Activated CD8-positive, alpha-beta memory T cell treated with anti-CD3 and anti-CD28 coated beads for 4 hours (primary cell): ENCODE data around the gene SLFNL1.

ENCODE experiments used
- DNase-seq, 2 donors: peaks; one replicate each; pipeline ENCODE4 v3.0.0-alpha.2; 2020; ENCODE audit warnings: low read depth in 2 of 2

Gene SLFNL1

GRCh38 chr1:41020109-41020576, 1.4 kb downstream of the SLFNL1 start:
- no peak for DNase-seq

GRCh38 chr1:41019353-41019745, 2.2 kb downstream of the SLFNL1 start:
- DNase-seq, result no peak

GRCh38 chr1:41018018-41018410, 3.5 kb downstream of the SLFNL1 start:
- DNase-seq, result no peak

GRCh38 chr1:41017141-41018017, 4.1 kb downstream of the SLFNL1 start:
- DNase-seq, result no peak

DNA sequence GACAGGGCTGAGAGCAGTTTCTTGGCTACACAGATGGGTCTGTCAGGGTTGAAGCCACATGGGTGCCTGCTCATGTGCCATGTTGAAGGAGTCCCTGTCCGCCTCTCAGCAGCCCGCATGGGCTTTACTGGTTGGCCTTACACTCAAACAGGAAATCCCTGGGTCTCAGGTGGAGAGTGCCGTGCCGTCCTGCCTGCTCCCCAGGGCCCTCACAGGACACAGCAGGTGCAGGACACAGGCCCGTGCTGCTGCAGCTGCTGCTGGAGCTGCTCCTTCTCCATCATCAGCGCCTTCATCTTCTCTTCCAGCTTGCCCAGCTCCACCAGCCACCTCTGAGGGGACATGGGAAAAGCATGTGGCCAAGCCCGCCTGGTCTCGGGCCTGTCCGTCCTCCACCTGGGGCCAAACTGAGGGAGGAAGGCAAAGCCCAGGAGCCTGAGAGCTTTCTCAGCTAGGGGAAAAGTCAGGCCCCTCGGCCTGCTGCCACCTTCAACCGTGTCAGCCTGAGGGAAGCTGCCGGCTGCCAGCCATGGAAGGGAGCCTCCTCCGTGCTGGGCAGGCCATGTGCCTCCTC, 5.5 kb downstream of the SLFNL1 start:
- no peak for DNase-seq

- DNase-seq, result no peak
These were observed 6.1 kb downstream of the SLFNL1 start for GRCh38 chr1:41015281-41015896.

DNA sequence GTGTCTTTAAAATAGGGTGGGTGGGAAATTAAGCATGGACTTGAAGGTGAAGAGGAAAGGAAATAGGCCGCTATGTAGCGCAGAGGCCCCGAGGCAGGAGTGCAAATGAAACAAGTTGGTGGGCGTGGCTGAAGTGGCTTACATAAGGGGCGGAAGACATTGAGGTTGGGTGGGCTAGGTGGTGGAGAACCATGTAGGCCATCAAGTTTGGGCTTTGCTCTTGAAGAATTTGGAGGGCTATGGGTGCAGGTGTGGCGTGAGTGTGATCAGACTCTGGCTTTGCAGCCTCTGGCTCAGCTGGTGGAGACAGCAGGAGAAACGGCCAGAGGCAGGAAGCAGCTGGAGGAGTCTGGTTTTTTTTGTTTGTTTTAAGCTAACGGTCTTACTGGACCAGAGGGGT, 6.7 kb downstream of the SLFNL1 start:
- DNase-seq, result no peak

GRCh38 chr1:41013796-41014195, 7.7 kb downstream of the SLFNL1 start:
- DNase-seq, result no peak

DNA sequence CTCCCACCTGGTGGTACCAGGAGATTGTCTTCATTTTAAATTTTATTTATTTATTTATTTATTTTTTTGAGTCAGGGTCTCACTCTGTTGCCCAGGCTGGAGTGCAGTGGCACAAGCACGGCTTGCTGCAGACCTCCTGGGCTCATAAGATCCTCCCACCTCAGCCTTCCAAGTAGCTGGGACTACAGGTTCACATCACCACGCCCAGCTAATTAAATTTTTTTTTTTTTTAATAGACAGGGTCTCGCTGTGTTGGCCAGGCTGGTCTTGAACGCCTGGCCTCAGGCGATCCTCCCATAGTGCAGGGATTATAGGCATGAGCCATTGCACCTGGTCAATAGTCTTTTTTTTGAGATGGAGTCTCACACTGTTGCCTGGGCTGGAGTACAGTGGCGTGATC, 8.5 kb downstream of the SLFNL1 start:
- DNase-seq, result no peak

DNA sequence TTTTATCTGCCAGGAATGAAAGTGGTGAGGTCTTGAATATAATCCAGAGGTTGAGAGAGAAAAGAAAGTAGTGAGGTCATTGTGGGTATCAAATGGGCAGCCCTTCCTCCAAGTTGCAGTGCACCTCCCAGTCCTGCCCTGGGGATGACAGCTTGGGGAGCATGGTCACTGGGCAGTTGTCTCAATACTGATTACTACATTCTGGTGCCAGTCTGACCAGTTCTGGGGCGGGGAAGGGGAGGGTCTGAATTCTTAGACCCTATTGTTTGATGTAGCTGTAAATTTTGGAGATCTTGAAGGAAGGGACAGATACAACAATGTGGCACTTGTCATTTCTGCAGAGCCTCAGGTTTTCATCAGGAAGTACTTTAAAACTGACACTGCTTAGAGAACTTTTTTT, 11.2 kb downstream of the SLFNL1 start:
- DNase-seq, result no peak

DNA sequence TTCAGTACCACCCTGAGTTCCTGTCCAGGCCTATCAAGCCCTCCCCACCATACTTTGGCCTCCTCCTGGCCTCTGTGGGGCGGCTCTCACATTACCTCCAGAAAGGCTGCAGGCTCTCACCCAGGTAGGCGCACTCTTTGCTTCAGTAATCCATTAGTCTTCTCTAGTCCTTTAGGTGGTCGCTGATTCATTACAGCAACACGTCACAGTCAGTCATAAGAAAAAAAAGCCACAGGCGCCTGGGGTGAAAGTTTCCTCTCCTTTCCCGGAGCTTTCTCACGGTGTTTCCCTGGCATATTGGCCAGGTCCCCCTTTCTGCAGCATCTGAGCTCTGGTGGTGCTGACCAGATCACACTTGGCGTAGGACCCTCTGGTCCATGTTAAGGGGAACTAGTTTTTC, 12.1 kb downstream of the SLFNL1 start:
- DNase-seq, result no peak

- no peak for DNase-seq
These were observed 14.3 kb downstream of the SLFNL1 start for GRCh38 chr1:41006942-41007865.

DNA sequence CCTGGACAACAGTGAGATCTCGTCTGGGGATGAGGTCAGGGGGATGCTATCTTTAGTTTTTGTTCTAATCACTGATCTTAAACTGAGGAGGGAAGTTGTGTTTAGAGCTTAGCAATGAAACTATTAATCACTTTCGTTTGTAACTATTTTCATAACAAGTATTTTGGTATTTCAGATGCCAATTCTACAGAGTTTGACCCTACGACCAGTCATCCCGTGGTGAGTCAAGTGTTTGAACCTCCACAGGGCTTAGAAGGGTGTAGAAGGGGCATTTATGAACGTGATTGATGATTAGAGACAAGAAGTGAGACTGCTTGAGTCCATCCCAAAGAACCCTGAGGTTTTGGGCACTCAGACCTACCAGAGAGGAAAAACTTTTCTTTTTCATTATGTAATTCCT, 15.6 kb downstream of the SLFNL1 start:
- DNase-seq, result no peak

GRCh38 chr1:41003640-41004220, 17.8 kb downstream of the SLFNL1 start:
- peak; percentile 73 to 77 for DNase-seq

GRCh38 chr1:41003127-41003639, 18.3 kb downstream of the SLFNL1 start:
- no peak for DNase-seq

GRCh38 chr1:40998668-40999067, 22.9 kb downstream of the SLFNL1 start:
- no peak for DNase-seq

DNA sequence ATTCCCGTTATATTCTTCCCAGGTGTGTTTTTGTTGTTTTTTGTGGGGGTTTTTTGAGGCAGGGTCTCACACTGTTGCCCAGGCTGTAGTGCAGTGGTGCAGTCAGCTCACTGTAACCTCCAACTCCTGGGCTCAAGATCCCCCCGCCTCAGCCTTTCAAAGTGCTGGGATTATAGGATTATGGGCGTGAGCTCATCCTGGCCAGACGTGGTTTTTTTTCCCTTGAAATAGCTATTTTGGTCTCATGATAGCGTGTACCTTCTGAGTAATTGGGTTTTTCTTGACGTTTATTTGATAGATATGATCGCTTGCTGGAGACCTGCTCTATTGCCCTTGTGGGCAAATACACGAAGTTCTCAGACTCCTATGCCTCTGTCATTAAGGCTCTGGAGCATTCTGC, 24.4 kb downstream of the SLFNL1 start:
- DNase-seq, result no peak

DNA sequence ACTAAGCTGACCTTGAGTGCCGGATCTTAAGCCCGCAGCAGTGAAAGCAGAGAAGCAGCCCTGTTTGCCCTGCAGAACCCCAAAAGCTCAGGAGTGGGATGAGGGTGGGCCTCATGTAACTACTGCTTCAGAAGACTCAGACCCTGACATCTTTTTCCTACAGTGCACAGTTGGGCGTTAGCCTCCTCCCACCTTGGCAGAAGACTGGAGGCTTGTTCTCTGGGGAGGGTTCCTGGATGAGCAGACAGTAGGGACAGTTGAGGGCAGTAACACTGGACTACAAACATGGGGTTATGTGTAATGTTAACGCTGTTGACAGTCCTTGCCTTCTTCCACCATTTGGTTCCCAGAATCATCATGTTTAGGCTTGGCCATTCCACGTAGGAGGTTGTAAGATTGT, 32.5 kb downstream of the SLFNL1 start:
- DNase-seq, result no peak

GRCh38 chr1:40988280-40988679, 33.2 kb downstream of the SLFNL1 start:
- no peak for DNase-seq

GRCh38 chr1:40987439-40988276, 33.9 kb downstream of the SLFNL1 start:
- no peak for DNase-seq
